PFSK-1 (cell line): ENCODE measurements around the gene STK10.

Experiments used
- FOXP2 ChIP-seq: optimal IDR thresholded peaks from 2 replicates; pipeline ENCODE3; 2011; ENCODE audit warnings: borderline replicate concordance, control low read depth, inconsistent platforms; ENCODE audit not compliant: insufficient read depth; ENCODE audit errors: extremely low read length, extremely low read depth
- POLR2AphosphoS5 ChIP-seq: IDR thresholded peaks from 2 replicates; pipeline ENCODE4 v1.6.1; 2012; ENCODE audit warnings: low read depth, mild to moderate bottlenecking, control low read depth, low read length, moderate library complexity
- SIN3A ChIP-seq: IDR thresholded peaks from 2 replicates; pipeline ENCODE4 v1.6.1; 2012; ENCODE audit warnings: mild to moderate bottlenecking, low read length, moderate library complexity, borderline replicate concordance; ENCODE audit not compliant: insufficient read depth
- TAF1 ChIP-seq: IDR thresholded peaks from 2 replicates; pipeline ENCODE4 v1.6.1; 2012; ENCODE audit warnings: low read length, control low read depth, borderline replicate concordance; ENCODE audit not compliant: insufficient read depth
- TF ChIP-seq, protein P1 (sequence below), 2 experiments: IDR thresholded peaks; 2 replicates each; pipeline versions ENCODE4 v1.6.1 to v1.8.0; 2011 to 2012; ENCODE audit warnings: low read depth in 2 of 2, low read length in 2 of 2, control low read depth in 1 of 2, inconsistent platforms in 1 of 2, mild to moderate bottlenecking in 1 of 2, moderate library complexity in 1 of 2; ENCODE audit not compliant: insufficient read depth in 1 of 2

STK10 gene

GRCh38 chr5:172140866-172141265 is 47.2 kb downstream of the STK10 start:
- TF ChIP-seq FOXP2 (no peak), POLR2AphosphoS5 (no peak), SIN3A (no peak), TAF1 (no peak)
- TF ChIP-seq, protein P1, sequence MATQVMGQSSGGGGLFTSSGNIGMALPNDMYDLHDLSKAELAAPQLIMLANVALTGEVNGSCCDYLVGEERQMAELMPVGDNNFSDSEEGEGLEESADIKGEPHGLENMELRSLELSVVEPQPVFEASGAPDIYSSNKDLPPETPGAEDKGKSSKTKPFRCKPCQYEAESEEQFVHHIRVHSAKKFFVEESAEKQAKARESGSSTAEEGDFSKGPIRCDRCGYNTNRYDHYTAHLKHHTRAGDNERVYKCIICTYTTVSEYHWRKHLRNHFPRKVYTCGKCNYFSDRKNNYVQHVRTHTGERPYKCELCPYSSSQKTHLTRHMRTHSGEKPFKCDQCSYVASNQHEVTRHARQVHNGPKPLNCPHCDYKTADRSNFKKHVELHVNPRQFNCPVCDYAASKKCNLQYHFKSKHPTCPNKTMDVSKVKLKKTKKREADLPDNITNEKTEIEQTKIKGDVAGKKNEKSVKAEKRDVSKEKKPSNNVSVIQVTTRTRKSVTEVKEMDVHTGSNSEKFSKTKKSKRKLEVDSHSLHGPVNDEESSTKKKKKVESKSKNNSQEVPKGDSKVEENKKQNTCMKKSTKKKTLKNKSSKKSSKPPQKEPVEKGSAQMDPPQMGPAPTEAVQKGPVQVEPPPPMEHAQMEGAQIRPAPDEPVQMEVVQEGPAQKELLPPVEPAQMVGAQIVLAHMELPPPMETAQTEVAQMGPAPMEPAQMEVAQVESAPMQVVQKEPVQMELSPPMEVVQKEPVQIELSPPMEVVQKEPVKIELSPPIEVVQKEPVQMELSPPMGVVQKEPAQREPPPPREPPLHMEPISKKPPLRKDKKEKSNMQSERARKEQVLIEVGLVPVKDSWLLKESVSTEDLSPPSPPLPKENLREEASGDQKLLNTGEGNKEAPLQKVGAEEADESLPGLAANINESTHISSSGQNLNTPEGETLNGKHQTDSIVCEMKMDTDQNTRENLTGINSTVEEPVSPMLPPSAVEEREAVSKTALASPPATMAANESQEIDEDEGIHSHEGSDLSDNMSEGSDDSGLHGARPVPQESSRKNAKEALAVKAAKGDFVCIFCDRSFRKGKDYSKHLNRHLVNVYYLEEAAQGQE (IDR thresholded peaks at IDR 0.05; ENCODE audit: insufficient read depth in 1 of 2, low read depth in 2 of 2, low read length in 2 of 2), result no peak

DNA sequence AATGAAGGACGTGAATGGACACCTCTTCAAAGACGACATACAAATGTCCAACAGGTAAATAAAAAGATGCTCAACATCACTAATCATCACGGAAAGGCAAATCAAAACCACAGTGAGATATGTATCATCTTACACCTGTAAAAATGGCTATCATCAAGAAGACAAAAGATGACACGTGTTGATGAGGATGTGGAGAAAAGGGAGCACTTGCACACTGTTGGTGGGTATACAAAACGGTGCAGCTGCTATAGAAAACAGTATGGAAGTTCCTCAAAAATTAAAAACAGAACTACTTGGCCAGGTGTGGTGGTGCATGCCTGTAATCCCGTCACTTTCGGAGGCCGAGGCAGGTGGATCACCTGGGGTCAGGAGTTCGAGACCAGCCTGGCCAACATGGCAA is 47.9 kb downstream of the STK10 start:
- no peak for TF ChIP-seq FOXP2
- no peak for TF ChIP-seq TAF1
- no peak for TF ChIP-seq SIN3A
- no peak for TF ChIP-seq POLR2AphosphoS5
- TF ChIP-seq, protein P1 (IDR thresholded peaks at IDR 0.05; ENCODE audit: insufficient read depth in 1 of 2, low read depth in 2 of 2, low read length in 2 of 2), result no peak

- TF ChIP-seq, protein P1 (IDR thresholded peaks at IDR 0.05; ENCODE audit: insufficient read depth in 1 of 2, low read depth in 2 of 2, low read length in 2 of 2), result no peak
- TF ChIP-seq SIN3A (no peak), FOXP2 (no peak), POLR2AphosphoS5 (no peak), TAF1 (no peak)
Observed at GRCh38 chr5:172137046-172137445, 51.0 kb downstream of the STK10 start.

GRCh38 chr5:172133359-172134029 is 54.5 kb downstream of the STK10 start:
- no peak for TF ChIP-seq SIN3A
- TF ChIP-seq, protein P1 (IDR thresholded peaks at IDR 0.05; ENCODE audit: insufficient read depth in 1 of 2, low read depth in 2 of 2, low read length in 2 of 2), result no peak
- no peak for TF ChIP-seq TAF1
- no peak for TF ChIP-seq FOXP2
- TF ChIP-seq POLR2AphosphoS5, result no peak

- TF ChIP-seq FOXP2 (no peak), SIN3A (no peak), TAF1 (no peak), POLR2AphosphoS5 (no peak)
- TF ChIP-seq, protein P1 (IDR thresholded peaks at IDR 0.05; ENCODE audit: insufficient read depth in 1 of 2, low read depth in 2 of 2, low read length in 2 of 2), result no peak
Observed at GRCh38 chr5:172131690-172132089, 56.3 kb downstream of the STK10 start.
